Forelimb muscle (tissue), 1 donor: Measurements from ENCODE around the gene TPSB2. TPM values are rescaled to one million over a fixed set of nuclear protein-coding genes. Genes with fewer than 3 reads are reported as not detected.
"Not testable (repeated sequence)": the region's sequence is repeated elsewhere in the genome, so short reads cannot be mapped to it uniquely, and the experiment has no call there.

Experiments used
- DNase-seq: peaks from one replicate; pipeline ENCODE4 v3.0.0-alpha.2; 2013; ENCODE audit warnings: low read depth
- polyA plus RNA-seq: library from polyadenylated mRNA; unstranded; fragments of 120-200 nt; gene quantifications from one replicate; pipeline ENCODE4 v1.2.1, GENCODE V29; 2013; ENCODE audit not compliant: insufficient read length

TPSB2 gene
- polyA plus RNA-seq, 1 donor = 2.6 TPM

GRCh38 chr16:1200014-1200627 lies 29.9 kb downstream of the TPSB2 start:
- DNase-seq = no peak

- DNase-seq = no peak
Observed at GRCh38 chr16:1199347-1200013, 30.5 kb downstream of the TPSB2 start.

DNA sequence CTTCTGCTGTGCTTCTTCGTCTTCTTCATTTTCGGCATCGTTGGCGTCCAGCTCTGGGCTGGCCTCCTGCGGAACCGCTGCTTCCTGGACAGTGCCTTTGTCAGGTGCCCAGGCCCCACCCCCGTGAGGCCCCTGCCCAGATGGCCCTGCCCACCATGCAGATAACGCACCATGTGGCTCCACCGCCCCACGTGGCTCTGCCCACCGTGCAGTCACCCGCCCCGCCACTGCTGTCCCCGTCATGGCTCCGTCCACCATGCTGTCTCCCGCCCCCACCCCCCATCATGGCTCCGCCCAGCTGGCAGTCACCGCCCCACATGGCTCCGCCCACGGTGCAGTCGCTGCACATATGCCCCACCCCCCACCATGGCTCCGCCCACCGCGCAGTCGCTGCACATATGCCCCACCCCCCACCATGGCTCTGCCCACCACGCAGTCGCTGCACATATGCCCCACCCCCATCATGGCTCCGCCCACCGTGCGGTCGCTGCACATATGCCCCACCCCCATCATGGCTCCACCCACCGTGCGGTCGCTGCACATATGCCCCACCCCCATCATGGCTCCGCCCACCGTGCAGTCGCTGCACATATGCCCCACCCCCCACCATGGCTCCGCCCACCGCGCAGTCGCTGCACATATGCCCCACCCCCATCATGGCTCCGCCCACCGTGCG lies 31.2 kb downstream of the TPSB2 start:
- DNase-seq = not testable (repeated sequence)

DNA sequence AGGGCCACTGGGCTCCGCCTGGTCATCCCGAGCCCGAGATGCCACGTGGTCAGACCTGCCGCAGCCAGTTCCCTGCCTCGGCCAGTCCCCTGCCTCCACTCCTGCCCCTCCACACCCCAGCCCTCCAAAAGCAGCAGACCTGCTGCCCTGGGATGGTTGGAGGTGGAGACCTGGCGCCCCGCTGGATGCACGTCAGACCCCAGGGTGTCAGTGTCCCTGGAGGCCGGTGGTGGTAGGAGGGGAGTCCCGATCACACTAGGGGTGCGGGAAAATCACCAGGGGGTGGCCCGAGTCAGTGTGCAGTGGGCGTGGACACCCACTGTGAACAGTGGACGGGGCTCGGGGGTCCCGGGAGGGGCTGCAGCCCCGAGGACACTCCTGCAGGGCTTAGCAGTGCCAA lies 31.8 kb downstream of the TPSB2 start:
- no peak for DNase-seq

DNA sequence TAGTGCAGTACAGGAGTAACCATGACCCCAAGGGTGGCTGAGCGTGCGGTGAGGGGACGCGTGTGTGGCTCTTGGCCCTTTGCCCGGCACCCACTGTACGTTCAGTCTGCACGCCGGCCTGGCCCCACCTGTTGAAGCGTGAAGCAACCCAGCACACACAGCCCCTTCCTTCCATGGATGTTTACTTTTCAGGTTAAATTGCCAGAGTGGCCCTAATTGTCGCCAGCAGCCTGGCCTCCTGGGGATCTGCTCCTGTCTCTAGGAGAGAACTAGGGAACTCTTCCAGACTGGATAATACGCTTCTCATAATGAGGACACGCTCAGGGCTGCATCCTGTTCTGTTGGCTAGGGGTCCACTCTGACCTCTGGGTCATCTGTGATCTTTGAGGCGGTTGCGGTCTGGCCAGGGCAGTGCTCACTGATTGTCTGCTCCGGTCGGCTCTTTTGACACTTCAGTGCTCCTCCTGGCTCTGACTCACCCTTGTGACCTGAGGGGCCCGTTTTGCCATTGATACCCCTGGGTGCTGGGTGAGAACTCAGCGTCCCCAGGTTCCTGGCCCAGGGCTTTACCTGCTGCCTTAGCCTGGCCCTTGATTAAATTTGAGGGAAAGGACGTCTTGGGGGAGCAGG lies 32.6 kb downstream of the TPSB2 start:
- no peak for DNase-seq

DNA sequence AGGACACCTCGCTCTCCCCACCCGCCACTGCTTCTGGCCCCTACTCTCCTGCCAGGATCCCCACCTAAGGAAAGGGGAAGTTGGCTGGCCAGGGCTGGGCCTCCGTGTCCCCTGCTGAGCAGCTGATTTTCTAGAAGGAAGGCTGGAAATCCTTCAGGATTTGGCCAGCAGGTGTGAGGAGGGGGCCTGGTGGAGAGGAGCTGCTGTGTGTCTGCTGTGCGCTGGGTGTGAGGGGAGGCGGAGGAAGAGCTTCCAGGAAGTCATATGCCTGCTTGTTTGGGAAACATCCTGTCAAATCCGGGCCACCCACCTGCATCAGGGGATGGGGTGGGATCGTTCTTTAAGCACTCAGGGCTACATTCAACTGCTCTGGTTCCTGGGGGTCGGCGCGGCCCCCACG lies 33.5 kb downstream of the TPSB2 start:
- no peak for DNase-seq

DNA sequence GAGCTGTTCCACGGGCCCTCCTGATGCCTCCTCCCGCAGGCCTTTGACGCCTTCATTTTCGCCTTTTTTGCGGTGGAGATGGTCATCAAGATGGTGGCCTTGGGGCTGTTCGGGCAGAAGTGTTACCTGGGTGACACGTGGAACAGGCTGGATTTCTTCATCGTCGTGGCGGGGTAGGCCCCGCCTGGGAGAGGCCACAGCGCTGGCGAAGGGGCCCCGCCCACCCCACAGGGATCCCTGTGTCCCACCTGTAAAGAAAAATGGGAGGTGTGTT lies 34.7 kb downstream of the TPSB2 start:
- no peak for DNase-seq

DNA sequence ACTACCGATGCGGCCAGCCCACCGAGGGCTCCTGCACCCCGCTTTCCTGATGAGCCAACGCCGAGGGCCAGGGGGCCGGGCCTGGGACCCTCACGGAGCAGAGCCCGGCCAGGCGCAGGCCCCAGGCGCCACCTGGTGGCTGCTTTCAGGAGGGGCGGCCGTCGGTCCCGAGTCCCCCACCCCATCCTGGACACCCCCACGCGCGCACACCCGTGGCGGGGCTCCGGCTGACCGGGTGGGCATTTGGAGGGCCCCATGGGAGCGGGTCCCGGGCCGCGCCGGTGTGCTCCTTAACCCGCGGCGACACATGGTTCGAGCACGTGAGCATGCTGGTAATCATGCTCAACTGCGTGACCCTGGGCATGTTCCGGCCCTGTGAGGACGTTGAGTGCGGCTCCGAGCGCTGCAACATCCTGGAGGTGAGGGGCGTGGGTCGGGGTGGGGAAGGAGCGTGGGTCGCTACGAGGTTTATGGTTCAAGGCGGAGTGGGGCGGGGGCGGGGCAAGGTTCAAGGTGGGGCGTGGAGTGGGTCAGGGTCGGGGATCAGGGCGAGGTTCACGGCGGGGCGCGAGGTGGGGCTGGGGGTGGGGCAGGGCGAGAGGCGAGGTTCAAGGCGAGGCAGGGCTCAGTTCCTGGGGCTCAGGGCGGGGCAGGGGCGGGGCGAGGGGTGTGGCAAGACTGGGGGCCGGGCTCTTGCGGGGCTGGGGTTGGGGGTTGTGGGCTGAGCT lies 35.2 kb downstream of the TPSB2 start:
- DNase-seq = no peak

DNA sequence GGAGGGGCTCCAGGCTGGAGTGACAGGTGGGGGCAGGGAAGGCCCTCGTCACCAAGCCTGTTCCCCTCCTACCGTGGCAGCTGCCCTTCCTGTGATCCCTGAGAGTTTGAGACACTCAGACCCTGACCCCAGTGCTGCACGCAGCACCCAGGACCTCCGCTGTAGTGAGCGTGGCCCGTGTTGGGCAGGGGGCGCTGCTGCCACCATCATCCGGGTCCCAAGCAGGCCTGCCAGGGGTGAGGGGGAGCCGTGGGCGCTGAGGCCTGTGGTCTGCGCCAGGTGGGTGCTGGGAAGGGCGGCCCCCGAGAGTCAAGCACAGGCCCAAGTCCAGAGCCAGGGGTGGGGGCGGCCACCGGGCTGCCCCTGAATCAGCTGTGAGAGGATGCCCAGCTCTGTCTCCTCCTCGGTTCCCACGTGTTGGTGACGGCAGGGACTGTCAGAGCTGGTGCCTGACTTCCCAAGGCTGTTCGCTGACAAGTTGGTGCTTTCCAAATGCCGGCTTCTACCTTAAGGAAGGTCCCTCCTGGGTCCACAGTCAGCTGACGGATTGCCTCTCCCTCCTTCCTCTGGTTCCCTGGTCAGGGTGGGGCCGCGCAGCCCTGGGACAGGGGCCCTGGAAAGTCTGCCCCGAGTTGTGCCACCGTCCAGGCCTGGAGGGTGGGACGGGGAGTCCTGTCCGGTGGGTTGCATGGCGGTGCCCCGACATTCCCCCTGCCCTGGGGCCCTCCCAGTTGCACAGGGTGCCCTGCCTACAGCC lies 36.0 kb downstream of the TPSB2 start:
- DNase-seq = no peak

GRCh38 chr16:1193143-1193824 lies 36.7 kb downstream of the TPSB2 start:
- DNase-seq = no peak

- DNase-seq = no peak
Observed at GRCh38 chr16:1192384-1193073, 37.5 kb downstream of the TPSB2 start.

GRCh38 chr16:1190789-1191188 lies 39.2 kb downstream of the TPSB2 start:
- not testable (repeated sequence) for DNase-seq

- DNase-seq = no peak
Observed at GRCh38 chr16:1189455-1189854, 40.5 kb downstream of the TPSB2 start.

DNA sequence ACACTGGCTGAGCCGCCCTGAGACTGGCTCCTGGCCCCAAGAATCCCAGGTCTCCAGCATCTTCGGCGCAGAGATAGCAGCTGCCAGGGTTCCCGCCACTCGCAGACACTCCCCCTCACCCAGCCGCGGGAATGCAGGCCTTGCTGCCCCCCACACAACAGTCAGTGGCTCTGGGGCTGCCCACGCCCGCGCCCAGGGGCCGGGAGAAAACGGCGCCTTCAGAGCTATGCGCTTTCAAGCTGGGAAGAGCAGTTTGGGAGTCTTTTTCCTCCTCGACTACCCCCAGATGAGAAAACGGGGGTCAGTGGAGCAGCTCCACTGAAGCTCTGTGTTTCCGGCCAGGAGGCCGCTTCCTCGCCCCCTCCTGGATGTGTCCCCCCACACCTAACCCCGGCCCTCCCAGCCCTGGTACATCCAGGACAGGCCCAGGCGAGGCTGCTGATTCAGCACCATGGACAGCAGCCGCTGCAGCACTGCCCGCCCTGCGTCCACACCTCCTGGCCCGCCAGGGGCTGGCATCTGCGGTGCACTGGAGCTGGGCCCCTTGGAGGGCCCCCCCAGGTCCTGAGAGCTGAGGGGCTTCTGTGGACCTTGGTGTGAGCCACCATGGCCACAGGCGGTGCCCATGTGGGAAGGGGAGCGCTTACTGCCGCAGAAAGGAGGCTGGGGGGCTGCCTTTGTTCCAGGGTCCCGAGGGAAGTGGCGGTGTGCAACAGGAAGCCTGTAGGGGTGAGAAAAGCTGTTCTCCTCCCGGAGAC lies 41.4 kb downstream of the TPSB2 start:
- DNase-seq = peak; percentile 16

GRCh38 chr16:1185460-1186207 lies 44.4 kb downstream of the TPSB2 start:
- DNase-seq = not testable (repeated sequence)

- no peak for DNase-seq
Observed at GRCh38 chr16:1184980-1185379, 45.0 kb downstream of the TPSB2 start.

- DNase-seq = no peak
Observed at GRCh38 chr16:1184156-1184868, 45.7 kb downstream of the TPSB2 start.
